ENCODE measurements around the gene UMODL1.

Gene UMODL1

DNA sequence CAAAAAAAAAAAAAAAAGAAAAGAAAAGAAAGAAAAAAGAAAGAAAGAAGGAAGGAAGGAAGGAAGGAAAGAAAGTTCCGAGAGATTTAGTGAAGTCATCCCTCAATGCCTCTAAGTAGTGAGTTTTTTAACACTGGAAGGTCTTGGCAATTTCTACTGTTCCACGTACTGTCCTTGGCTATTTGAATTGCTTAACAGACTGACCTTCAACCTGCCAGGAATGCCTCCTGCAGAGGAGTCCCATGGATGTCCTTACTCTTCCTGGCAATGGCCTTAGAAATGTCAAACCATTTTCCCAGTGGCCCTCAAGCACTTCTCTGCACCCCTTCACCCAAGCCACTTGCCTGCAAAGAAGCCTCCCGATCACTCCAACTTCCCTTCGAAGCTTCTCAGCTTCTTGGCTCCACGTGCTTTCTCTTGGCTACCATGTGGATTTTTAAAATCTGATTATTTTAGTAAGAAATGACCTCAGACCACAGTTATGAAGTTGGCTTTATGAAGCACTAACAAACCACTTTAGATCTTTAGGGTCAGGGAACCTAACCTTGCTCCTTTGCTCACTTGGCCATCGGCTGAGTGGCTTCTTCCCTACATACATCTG, 104.1 kb downstream of the UMODL1 start:
- no peak for TF ChIP-seq ZSCAN18 (tag by site-specific recombination; IDR thresholded peaks at IDR 0.05)
- TF ChIP-seq ZNF416 (tag by site-specific recombination; IDR thresholded peaks at IDR 0.05), result no peak
- TF ChIP-seq ZNF571 (tag by site-specific recombination; IDR thresholded peaks at IDR 0.05), result no peak
- no peak for TF ChIP-seq ZNF510 (tag by site-specific recombination; IDR thresholded peaks at IDR 0.05; ENCODE audit: insufficient replicate concordance)
- TF ChIP-seq ZNF768 (tag by site-specific recombination; IDR thresholded peaks at IDR 0.05), result no peak
- TF ChIP-seq, protein P1, sequence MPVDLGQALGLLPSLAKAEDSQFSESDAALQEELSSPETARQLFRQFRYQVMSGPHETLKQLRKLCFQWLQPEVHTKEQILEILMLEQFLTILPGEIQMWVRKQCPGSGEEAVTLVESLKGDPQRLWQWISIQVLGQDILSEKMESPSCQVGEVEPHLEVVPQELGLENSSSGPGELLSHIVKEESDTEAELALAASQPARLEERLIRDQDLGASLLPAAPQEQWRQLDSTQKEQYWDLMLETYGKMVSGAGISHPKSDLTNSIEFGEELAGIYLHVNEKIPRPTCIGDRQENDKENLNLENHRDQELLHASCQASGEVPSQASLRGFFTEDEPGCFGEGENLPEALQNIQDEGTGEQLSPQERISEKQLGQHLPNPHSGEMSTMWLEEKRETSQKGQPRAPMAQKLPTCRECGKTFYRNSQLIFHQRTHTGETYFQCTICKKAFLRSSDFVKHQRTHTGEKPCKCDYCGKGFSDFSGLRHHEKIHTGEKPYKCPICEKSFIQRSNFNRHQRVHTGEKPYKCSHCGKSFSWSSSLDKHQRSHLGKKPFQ (tag by site-specific recombination; IDR thresholded peaks at IDR 0.05), result no peak
- TF ChIP-seq ZNF133 (tag by site-specific recombination; IDR thresholded peaks at IDR 0.05), result no peak
- H3K9me3 ChIP-seq (ENCODE audit: control insufficient read depth, insufficient read depth, low read depth, low read length), result no peaks in the 10 kb centered on the region
- CTCF ChIA-PET, result interaction anchor here (0.6 to 1.1 kb wide), 2 partner anchors 9 to 467 kb away, joined by 3 to 4 read pairs; no protein-coding TSS in a partner anchor
- POLR2A ChIA-PET, result no interaction called here
- H3K27ac ChIP-seq (ENCODE audit: extremely low read depth, low read depth, low read length), result no peak overlapping the region
- no peaks in the 10 kb centered on the region for H3K36me3 ChIP-seq (ENCODE audit: control insufficient read depth in 2 of 2, insufficient read depth in 1 of 2, low read length in 2 of 2)
- H3K4me3 ChIP-seq (ENCODE audit: low read depth, low read length), result no peak overlapping the region
- H3K4me1 ChIP-seq (ENCODE audit: control insufficient read depth, insufficient read depth, low read length), result peaks cover 7% of the 10 kb centered on the region

DNA sequence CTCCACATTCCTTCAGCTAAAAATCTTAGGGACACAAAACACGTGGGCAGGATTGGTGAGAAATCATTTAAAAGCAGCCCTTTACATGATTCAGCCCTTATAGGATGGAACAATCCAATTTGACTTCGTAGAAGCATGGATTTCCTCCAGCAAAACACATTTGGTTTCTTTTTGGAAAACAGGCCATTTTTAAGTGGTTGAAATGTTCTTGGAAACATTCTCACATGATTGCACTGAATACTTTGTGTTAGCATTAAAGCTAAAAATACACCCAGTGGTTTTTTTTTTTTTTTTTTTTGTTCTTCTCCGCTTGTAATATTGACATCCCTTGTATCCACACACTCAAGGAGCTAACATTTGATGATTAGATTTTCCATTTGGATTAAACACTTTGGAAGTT, 105.7 kb downstream of the UMODL1 start:
- ChIA-PET CTCF (interaction anchor here (0.9 to 1.4 kb wide), 5 partner anchors 13 to 61 kb away, joined by 3 to 4 read pairs (median 3); no protein-coding TSS in a partner anchor), POLR2A (interaction anchor here (0.6 kb wide), 1 partner anchor 44 kb away, joined by 3 read pairs; no protein-coding TSS in a partner anchor)
- TF ChIP-seq ZNF23 (tag by site-specific recombination; IDR thresholded peaks at IDR 0.05; ENCODE audit: borderline replicate concordance) (no peak), BCL11B (tag by site-specific recombination; IDR thresholded peaks at IDR 0.05; ENCODE audit: low read depth) (no peak), ZNF239 (tag by site-specific recombination; IDR thresholded peaks at IDR 0.05) (no peak), ZSCAN5A (tag by site-specific recombination; IDR thresholded peaks at IDR 0.05) (no peak), FEZF1 (tag by site-specific recombination; IDR thresholded peaks at IDR 0.05) (no peak), TSHZ1 (tag by site-specific recombination; IDR thresholded peaks at IDR 0.05; ENCODE audit: borderline replicate concordance) (no peak), ZNF596 (tag by site-specific recombination; IDR thresholded peaks at IDR 0.05) (no peak), ZBTB48 (tag by site-specific recombination; IDR thresholded peaks at IDR 0.05) (no peak), ZNF585B (tag by site-specific recombination; IDR thresholded peaks at IDR 0.05) (no peak), ZNF510 (tag by site-specific recombination; IDR thresholded peaks at IDR 0.05; ENCODE audit: insufficient replicate concordance) (no peak)
- Histone ChIP-seq H3K9me3 (ENCODE audit: control insufficient read depth, insufficient read depth, low read depth, low read length) (no peaks in the 10 kb centered on the region), H3K27ac (ENCODE audit: extremely low read depth, low read depth, low read length) (no peak overlapping the region), H3K4me1 (ENCODE audit: control insufficient read depth, insufficient read depth, low read length) (no peaks in the 10 kb centered on the region), H3K4me3 (ENCODE audit: low read depth, low read length) (no peak overlapping the region), H3K36me3 (ENCODE audit: control insufficient read depth in 2 of 2, insufficient read depth in 1 of 2, low read length in 2 of 2) (no peaks in the 10 kb centered on the region)

Data from HEK293 (cell line).